Endothelial cell of umbilical vein (primary cell): Measurements from ENCODE around the gene FOXO1. TPM values are rescaled to one million over a fixed set of nuclear protein-coding genes. Genes with fewer than 3 reads are reported as not detected.

Source experiments
- BruUV-seq: library from RNA; stranded (reverse); fragments of 400-500 nt; replicated peaks from 2 replicates; lab custom pipeline; 2021; lab: Mats Ljungman, UMichigan
- CTCF ChIA-PET: fragments of 300-600, 350-600 bp; sonication (Branson Sonifier 250); formaldehyde crosslinking; loops from one replicate; lab custom pipeline; 2021; ENCODE audit warnings: antibody characterized with exemption, inconsistent platforms; lab: Charles Lee
- POLR2A ChIA-PET: fragments of 300-600, 350-600 bp; sonication (Branson Sonifier 250); formaldehyde crosslinking; loops from one replicate; lab custom pipeline; 2021; ENCODE audit warnings: antibody characterized with exemption, inconsistent platforms; lab: Charles Lee
- DNase-seq: peaks from one replicate; pipeline ENCODE4 v3.0.0-alpha.2; 2011; ENCODE audit warnings: low read depth, low spot score
- FAIRE-seq: peaks from 2 replicates; lab custom pipeline; 2011; peaks lifted over from hg19 to GRCh38; lab: Jason Lieb, UNC
- H2AFZ ChIP-seq: 2 replicates; pipeline ENCODE4 v1.6.0; 2012; ENCODE audit warnings: low read depth, low read length, control low read depth, inconsistent platforms
- H3K27ac ChIP-seq: 2 replicates; pipeline ENCODE4 v1.5.1; 2011; ENCODE audit warnings: low read depth, mild to moderate bottlenecking, control low read depth, low read length, moderate library complexity; ENCODE audit not compliant: insufficient read depth
- H3K27me3 ChIP-seq, 2 experiments: 2 replicates each; pipeline versions ENCODE4 v1.6.0 to v1.6.1; 2011; ENCODE audit warnings: low read length in 2 of 2, mixed read lengths in 1 of 2; ENCODE audit not compliant: control insufficient read depth in 2 of 2, insufficient read depth in 2 of 2
- H3K36me3 ChIP-seq, 2 experiments: 2 replicates in 1 of 2; 3 replicates in 1 of 2; pipeline ENCODE4 v1.5.1; 2011; ENCODE audit warnings: low read length in 2 of 2, mild to moderate bottlenecking in 1 of 2, moderate library complexity in 1 of 2; ENCODE audit not compliant: control insufficient read depth in 2 of 2, insufficient read depth in 2 of 2; ENCODE audit errors: extremely low read depth in 1 of 2
- H3K4me1 ChIP-seq: 3 replicates; pipeline ENCODE4 v1.5.1; 2011; ENCODE audit warnings: mild to moderate bottlenecking, low read length; ENCODE audit not compliant: control insufficient read depth, insufficient read depth; ENCODE audit errors: extremely low read depth
- H3K4me2 ChIP-seq: 2 replicates; pipeline ENCODE4 v1.6.1; 2011; ENCODE audit warnings: low read length, control low read depth, mixed read lengths; ENCODE audit not compliant: insufficient read depth
- H3K4me3 ChIP-seq, 3 experiments: fragments of 200-600 bp in 1 of 3; sonication (generic), shearing (Covaris generic) in 1 of 3; replicated peaks in 1 of 3; 2 replicates each; pipeline ENCODE4 v1.5.1; 2011 to 2016; ENCODE audit warnings: control low read depth in 3 of 3, low read length in 3 of 3, mild to moderate bottlenecking in 2 of 3, inconsistent platforms in 1 of 3, low read depth in 1 of 3, moderate library complexity in 1 of 3; ENCODE audit not compliant: insufficient read depth in 1 of 3
- H3K79me2 ChIP-seq: 2 replicates; pipeline ENCODE4 v1.6.0; 2012; ENCODE audit warnings: low read length, inconsistent platforms; ENCODE audit not compliant: control insufficient read depth, insufficient read depth
- H3K9ac ChIP-seq: replicated peaks from 2 replicates; pipeline ENCODE3; 2011; ENCODE audit warnings: low read length, control low read depth; ENCODE audit not compliant: insufficient read depth; ENCODE audit errors: extremely low read depth
- H3K9me1 ChIP-seq: replicated peaks from 3 replicates; pipeline ENCODE4 v1.6.0; 2011; ENCODE audit warnings: mild to moderate bottlenecking, low read length; ENCODE audit not compliant: control insufficient read depth, insufficient read depth; ENCODE audit errors: extremely low read depth
- H3K9me3 ChIP-seq: replicated peaks from 2 replicates; pipeline ENCODE4 v1.5.1; 2012; ENCODE audit warnings: low read length, inconsistent platforms; ENCODE audit not compliant: control insufficient read depth, insufficient read depth
- H4K20me1 ChIP-seq: replicated peaks from 2 replicates; pipeline ENCODE3; 2011; ENCODE audit warnings: mild to moderate bottlenecking, low read length; ENCODE audit not compliant: control insufficient read depth, insufficient read depth; ENCODE audit errors: extremely low read depth
- CTCF ChIP-seq, 2 donors: IDR thresholded peaks; 1 replicate in 1 of 2; 2 replicates in 1 of 2; pipeline ENCODE4 v1.5.1; 2011; ENCODE audit warnings: low read length in 2 of 2, mild to moderate bottlenecking in 2 of 2, moderate library complexity in 2 of 2, control low read depth in 1 of 2, inconsistent platforms in 1 of 2, low read depth in 1 of 2; ENCODE audit not compliant: insufficient read depth in 1 of 2; ENCODE audit errors: extremely low read depth in 1 of 2
- EZH2 ChIP-seq: IDR thresholded peaks from 2 replicates; pipeline ENCODE4 v1.6.1; 2012; ENCODE audit warnings: borderline replicate concordance, low read depth, mild to moderate bottlenecking, moderate library complexity, low read length, inconsistent platforms; ENCODE audit not compliant: severe bottlenecking
- FOS ChIP-seq: IDR thresholded peaks from 2 replicates; pipeline ENCODE4 v1.6.1; 2011; ENCODE audit warnings: mild to moderate bottlenecking, low read length, moderate library complexity, borderline replicate concordance; ENCODE audit not compliant: insufficient read depth
- GATA2 ChIP-seq: IDR thresholded peaks from 2 replicates; pipeline ENCODE4 v1.7.0; 2011; ENCODE audit warnings: low read depth, mild to moderate bottlenecking, moderate library complexity, mixed read lengths, low read length; ENCODE audit not compliant: insufficient read length, insufficient read depth
- JUN ChIP-seq: IDR thresholded peaks from 2 replicates; pipeline ENCODE4 v1.6.1; 2011; ENCODE audit warnings: borderline replicate concordance, low read depth; ENCODE audit not compliant: insufficient read length, insufficient read depth
- MAX ChIP-seq: IDR thresholded peaks from 2 replicates; pipeline ENCODE4 v1.6.1; 2011; ENCODE audit not compliant: insufficient read depth, insufficient read length
- MYC ChIP-seq: IDR thresholded peaks from one replicate; pipeline ENCODE4 v1.6.1; 2011; ENCODE audit warnings: mild to moderate bottlenecking, low read depth, low read length
- POLR2A ChIP-seq: IDR thresholded peaks from 2 replicates; pipeline ENCODE4 v1.6.1; 2012; ENCODE audit warnings: low read depth, mild to moderate bottlenecking, control low read depth, low read length
- POLR2AphosphoS5 ChIP-seq: IDR thresholded peaks from 2 replicates; pipeline ENCODE4 v1.6.1; 2012; ENCODE audit warnings: low read depth, mild to moderate bottlenecking, control low read depth, low read length, moderate library complexity; ENCODE audit not compliant: insufficient read depth
- dilution Hi-C: fragments of 300-500 bp; cut with MboI; formaldehyde crosslinking; loops from one replicate; pipeline ENCODE4 v1.15.0; 2019; ENCODE audit warnings: low sequenced_read_pairs; ENCODE audit not compliant: extremely low pct_ligation_motif_present
- intact Hi-C: fragments of 100-400 bp; cut with micrococcal nuclease; formaldehyde crosslinking; loops from one replicate; pipeline ENCODE4 v1.10.0; 2022
- polyA plus RNA-seq, 4 experiments: library from polyadenylated mRNA; depleted of rRNA in 3 of 4; stranded (reverse) in 3 of 4; unstranded in 1 of 4; fragments of >200 nt; gene quantifications; 2 replicates each; pipeline versions ENCODE4 v1.2.1 to v1.2.3, GENCODE V29; 2011 to 2012; ENCODE audit warnings: missing spikeins in 1 of 4
- total RNA-seq: library from RNA; stranded (reverse); gene quantifications from 2 replicates; pipeline ENCODE4 v1.2.3, GENCODE V29; 2021

FOXO1 gene
- total and polyA plus RNA-seq, 2 donors (not counting 3 experiments of a cell fraction or from before 2014, with no cell fraction given), result 44.7 to 48.5 TPM

- H4K20me1 ChIP-seq, result no peaks in the 10 kb centered on the region
- H3K27ac ChIP-seq, result no peak overlapping the region
- no peak overlapping the region for H3K4me3 ChIP-seq
- no peaks in the 10 kb centered on the region for H3K27me3 ChIP-seq
- dilution Hi-C loops (no loop called here), intact Hi-C loops (no loop called here)
- no peaks in the 10 kb centered on the region for H3K9me3 ChIP-seq
- no peak overlapping the region for H2AFZ ChIP-seq
- no peaks in the 10 kb centered on the region for H3K9me1 ChIP-seq
- H3K36me3 ChIP-seq, result no peaks in the 10 kb centered on the region
- ChIA-PET POLR2A (no interaction called here), CTCF (interaction anchor here (0.9 to 1.4 kb wide), 3 partner anchors 29 to 468 kb away, joined by 3 to 4 read pairs (median 3); no protein-coding TSS in a partner anchor)
- no peak overlapping the region for H3K9ac ChIP-seq
- no peak for FAIRE-seq
- no TSS peak for BruUV-seq
- H3K4me2 ChIP-seq, result no peak overlapping the region
- TF ChIP-seq GATA2 (no peak), FOS (no peak), MYC (no peak), EZH2 (no peak), POLR2AphosphoS5 (no peak), POLR2A (no peak), CTCF (IDR thresholded peaks at IDR 0.05; ENCODE audit: extremely low read depth in 1 of 2, insufficient read depth in 1 of 2, low read depth in 1 of 2, low read length in 2 of 2) (no peak), JUN (no peak), MAX (no peak)
- no peaks in the 10 kb centered on the region for H3K79me2 ChIP-seq
- DNase-seq, result no peak
- peaks cover 18% of the 10 kb centered on the region for H3K4me1 ChIP-seq
These were observed 129.1 kb downstream of the FOXO1 start for GRCh38 chr13:40537146-40537895.
